Fibroblast of skin of right quadriceps (primary cell): ENCODE measurements around the gene PPM1M.

ENCODE experiments used
- DNase-seq: peaks from one replicate; pipeline ENCODE4 v3.0.0-alpha.2; 2013

The PPM1M gene, protein sequence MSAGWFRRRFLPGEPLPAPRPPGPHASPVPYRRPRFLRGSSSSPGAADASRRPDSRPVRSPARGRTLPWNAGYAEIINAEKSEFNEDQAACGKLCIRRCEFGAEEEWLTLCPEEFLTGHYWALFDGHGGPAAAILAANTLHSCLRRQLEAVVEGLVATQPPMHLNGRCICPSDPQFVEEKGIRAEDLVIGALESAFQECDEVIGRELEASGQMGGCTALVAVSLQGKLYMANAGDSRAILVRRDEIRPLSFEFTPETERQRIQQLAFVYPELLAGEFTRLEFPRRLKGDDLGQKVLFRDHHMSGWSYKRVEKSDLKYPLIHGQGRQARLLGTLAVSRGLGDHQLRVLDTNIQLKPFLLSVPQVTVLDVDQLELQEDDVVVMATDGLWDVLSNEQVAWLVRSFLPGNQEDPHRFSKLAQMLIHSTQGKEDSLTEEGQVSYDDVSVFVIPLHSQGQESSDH

DNA sequence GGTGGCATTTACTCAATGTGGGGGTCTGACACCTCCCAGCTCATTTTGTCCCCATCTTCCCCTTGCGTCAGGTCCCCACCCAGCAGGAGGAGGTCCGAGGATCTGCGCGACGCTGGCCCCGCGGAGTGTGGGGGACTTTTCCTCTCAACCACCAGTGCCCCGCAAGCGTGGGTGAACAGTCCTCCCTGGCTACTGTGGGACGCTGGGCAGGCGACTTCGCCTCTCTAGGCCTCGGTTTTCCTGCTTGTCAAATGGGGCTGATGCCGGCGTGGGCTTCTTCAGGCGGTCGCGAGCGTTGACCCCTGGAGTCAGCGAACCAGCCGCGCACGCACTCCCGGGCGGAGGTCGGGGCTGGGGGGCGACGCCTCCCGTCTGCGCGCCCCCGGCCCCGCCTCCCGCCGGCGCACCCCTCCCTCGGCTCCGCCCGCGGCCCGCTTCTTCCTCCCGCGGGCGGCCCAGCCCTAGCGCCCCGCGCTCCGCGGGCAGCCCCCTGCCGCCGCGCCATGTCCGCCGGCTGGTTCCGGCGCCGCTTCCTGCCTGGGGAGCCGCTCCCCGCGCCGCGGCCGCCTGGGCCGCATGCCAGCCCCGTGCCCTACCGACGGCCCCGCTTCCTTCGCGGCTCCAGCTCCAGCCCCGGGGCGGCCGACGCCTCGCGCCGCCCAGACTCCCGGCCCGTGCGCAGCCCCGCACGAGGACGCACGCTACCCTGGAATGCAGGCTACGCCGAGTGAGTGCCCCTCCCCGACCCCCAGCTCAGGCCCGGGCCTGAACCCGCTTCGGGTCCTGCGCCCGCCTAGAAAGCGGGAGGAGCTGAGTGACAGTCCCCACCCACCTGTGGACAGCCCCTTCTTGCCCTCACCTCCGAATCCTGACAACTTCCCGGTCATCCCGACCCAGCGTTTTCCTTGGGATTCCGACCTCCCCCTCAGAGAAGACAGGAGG is at the start of gene PPM1M:
TSS of gene PPM1M (plus strand) at position 438 of the 942 bp plus-strand sequence. CDS start at position 504, 66 bp downstream.
- peak; percentile 58 for DNase-seq

DNA sequence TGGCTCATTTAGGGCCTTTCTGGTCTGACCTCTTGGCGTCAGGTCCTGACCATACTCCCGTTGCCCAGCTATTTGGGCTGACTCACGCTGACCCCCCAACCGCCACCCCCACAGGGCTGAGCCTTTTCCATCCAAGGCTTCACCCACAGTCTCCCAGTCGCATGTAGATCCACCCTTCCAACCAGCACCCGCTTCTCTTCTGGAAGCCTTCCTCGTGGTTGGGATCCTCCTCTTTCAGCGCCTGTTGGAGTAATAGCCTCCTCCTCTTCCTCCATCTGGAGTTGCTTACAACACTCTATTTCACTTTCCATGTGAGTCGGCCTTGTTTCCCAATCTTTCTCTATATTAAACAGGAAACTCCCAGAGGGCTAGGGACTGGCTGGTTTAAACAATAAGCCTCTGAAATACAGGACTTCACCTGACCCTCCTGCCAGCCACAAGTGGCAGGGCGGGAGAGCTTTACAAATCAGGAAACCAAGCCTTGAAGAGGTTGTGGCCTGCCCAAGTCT is 49.7 kb upstream of the PPM1M start:
- DNase-seq, result peak; percentile 30

DNA sequence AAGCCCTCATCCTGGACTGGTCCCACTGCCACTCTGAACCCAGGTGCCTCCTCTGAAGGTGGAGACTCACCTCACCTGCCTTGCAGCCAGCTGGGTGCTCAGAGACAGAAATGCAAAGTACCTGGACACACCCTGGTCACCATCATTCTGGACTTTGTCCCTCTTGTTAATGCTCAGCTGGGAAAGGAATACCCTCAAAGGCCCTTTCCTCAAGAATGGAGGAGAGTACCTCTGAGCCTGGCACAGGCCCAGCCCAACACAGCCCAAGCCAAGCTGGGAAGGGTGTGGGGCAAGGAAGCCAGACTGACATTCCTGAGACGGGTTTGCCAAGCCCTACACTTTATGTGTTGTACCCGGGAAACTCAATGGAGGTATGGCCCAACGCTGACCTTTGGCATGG is 48.6 kb upstream of the PPM1M start:
- no peak for DNase-seq

DNA sequence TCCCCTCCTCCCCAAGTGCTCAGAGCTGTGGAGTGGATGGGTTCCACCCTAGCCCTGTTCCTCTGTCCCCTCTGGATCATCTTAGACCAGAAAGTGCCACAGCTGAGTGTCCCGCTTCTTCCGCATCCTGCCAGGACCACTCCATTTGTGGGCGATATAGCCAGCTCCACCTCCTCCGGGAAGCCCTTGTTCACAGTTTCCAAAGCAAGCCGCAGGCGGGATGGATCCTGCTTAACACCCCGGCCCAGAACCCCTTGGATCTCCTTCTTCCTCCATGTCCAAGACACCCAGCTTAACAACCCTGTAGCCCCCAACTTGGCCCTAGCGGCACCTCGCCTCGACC is 48.1 kb upstream of the PPM1M start:
- no peak for DNase-seq

DNA sequence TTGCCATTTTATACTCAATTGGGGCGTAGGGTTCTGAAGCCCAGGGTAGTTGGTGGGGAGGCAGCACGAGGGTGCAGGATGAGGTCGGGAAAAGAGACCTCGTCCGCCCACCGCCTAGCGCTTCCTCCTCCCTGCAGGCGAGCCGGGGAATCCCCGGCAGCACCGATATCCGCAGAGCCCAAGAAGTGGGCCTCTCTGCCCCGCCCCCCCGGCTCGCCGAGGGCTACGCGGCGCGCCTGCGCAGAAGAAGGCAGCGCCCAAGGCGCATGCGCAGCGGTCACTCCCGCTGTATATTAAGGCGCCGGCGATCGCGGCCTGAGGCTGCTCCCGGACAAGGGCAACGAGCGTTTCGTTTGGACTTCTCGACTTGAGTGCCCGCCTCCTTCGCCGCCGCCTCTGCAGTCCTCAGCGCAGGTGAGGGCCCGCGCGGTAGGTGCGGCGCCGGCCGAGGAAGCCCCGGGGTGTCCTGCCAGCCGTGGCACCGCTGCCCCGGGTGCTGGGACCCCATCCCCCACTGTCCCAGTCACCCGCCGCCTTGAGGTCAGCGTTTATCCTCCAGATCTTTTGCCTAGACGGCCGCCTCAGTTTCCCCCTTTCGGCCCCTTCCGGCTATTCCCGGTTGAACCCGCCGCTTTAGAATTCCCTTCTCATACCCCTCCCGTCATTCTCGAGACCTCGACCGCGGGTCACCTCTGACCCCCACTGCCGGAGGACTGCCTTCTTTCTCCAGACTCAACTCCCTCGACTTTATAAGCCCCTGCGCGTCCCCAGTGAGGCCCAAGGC is 47.5 kb upstream of the PPM1M start, which contains the start of gene ALAS1:
TSS of gene ALAS1 (plus strand) at position 319 of the 784 bp plus-strand sequence. CDS start 1,082 bp downstream, outside the sequence.
- DNase-seq, result peak; percentile 87

DNA sequence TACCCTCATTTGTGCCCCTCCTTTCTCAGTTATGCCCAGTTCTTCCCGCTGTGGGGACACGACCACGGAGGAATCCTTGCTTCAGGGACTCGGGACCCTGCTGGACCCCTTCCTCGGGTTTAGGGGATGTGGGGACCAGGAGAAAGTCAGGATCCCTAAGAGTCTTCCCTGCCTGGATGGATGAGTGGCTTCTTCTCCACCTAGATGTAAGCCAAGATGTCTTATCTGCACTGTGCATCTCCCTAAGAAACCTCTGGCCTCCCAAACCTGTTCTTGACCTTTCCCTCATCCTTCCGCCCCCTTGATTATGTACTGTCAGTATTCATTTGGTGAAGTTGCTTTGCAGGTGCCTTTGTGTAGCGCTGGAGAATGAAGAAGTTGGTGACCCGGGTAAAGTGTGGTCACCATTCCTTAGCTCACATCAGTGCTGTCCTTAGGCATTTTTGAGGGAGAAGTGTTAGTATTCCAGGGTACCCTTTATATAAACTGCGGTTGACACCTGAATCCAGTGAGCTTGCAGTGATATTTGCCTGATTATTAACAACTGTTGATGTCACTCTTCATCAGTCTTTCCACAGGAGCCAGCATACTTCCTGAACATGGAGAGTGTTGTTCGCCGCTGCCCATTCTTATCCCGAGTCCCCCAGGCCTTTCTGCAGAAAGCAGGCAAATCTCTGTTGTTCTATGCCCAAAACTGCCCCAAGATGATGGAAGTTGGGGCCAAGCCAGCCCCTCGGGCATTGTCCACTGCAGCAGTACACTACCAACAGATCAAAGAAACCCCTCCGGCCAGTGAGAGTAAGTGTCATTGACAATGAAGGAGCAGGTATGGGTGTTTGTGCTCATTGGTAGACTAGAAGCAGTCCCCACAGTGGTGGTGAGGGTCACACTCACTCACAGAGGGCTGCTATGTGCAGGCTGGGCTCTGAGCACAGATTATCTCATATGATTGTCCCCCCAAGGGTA is 46.6 kb upstream of the PPM1M start:
- DNase-seq, result no peak

DNA sequence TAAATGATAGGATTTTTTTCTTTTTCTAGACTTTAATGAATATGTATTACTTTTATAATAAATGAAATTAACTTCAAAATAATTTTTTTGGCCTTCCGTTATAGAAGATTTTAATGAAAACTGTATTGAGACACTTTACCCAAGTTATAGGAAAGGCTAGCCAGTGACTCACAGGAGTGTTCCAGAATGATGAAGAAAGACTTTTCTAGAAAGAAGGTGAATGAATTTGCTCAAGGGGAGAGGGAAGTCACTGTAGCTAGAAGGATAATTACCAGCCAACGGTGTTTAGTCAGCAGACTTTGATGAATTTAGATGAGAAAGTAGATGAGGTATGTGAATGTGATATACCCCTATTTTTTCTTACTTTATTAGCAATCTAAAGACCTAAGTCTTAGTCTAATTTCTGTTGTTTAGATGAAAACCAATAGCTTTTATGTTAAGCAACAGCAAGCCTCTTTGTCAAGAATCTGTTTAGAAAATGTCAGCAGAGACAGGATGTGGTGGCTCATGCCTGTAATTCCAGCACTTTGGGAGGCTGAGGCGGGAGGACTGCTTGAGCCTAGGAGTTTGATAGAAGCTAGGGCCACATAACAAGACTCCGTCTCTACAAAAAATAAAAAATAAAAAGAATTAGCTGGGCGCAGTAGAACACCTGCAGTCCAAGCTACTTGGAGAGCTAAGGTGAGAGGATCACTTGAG is 44.4 kb upstream of the PPM1M start:
- DNase-seq, result no peak

DNA sequence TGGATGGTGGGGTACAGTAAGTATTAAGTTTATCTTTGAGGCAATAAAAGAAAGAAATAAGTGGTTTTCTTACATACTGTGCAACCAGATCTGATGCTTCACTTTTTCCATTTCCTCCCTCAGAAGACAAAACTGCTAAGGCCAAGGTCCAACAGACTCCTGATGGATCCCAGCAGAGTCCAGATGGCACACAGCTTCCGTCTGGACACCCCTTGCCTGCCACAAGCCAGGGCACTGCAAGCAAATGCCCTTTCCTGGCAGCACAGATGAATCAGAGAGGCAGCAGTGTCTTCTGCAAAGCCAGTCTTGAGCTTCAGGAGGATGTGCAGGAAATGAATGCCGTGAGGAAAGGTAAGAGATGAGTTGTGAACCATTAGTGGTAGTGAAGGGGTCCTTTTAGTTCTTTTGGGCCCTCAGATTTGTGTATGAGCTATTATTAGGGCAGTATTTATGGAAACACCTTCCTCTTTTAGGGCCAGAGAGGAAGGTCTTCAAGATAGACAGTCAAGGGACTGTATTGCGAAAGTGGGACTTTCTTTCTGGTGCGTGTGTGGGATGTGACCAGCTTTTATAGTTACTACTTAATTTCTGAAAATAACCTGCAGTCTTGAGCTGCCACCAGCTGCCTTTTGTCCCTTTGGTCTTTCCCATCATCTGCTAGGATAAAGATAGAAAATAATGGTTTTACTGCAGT is 43.0 kb upstream of the PPM1M start:
- no peak for DNase-seq

DNA sequence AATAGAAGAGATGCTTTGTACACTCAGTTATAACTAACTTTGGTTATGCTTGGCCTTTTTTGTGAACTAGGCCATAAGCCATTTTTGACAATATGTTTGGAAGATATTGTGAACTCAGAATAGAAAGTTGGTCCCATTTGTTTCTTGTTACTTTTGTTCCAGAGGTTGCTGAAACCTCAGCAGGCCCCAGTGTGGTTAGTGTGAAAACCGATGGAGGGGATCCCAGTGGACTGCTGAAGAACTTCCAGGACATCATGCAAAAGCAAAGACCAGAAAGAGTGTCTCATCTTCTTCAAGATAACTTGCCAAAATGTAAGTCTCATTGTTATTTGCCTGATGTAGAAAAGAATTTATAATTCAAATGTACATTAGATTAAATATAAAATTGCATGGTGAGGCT is 41.9 kb upstream of the PPM1M start:
- DNase-seq, result no peak

DNA sequence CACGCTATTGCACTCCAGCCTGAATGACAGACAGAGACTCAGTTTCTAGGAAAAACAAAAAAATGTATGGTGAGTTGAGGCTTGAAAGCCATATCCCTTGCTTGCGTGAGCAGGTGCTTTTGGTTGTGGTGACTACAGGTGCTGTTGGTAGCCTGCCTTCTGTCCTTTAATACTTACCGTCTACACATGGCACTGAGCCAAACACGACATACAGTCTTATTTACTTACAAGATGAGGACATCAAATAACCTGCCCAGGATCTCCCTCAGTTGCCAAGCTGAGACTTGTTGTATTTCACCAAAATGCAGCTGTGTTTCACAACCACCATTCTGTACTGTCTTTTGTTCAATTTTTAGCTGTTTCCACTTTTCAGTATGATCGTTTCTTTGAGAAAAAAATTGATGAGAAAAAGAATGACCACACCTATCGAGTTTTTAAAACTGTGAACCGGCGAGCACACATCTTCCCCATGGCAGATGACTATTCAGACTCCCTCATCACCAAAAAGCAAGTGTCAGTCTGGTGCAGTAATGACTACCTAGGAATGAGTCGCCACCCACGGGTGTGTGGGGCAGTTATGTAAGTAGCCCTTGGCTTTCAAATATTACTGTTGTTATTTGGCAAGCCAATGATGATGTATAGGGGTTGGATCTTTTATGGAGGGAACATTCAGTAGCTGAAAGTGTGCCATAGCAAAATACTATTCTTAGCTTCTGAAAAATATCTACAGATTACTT is 41.1 kb upstream of the PPM1M start:
- DNase-seq, result no peak

DNA sequence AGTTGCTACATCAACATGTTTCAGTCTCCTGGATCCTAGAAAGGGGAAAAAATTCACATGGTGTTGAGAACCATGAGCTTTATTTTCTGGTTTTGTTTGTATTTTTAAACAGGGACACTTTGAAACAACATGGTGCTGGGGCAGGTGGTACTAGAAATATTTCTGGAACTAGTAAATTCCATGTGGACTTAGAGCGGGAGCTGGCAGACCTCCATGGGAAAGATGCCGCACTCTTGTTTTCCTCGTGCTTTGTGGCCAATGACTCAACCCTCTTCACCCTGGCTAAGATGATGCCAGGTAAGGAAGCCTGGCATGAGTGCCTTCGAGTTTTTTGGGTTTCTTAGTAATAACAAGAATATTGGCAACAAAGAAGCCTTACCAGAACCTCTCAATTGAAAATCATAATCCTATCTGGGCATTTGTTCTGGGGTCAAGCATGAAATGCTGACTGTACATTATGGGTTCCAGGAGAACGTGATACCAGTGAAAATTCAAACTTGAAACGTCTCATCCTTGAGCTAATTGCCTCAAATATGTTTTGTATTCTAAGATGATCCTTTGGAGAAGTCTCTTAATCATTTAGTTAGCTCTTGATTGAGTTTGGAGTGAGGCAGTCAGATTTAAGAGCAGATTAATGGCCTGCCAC is 39.7 kb upstream of the PPM1M start:
- DNase-seq, result no peak

DNA sequence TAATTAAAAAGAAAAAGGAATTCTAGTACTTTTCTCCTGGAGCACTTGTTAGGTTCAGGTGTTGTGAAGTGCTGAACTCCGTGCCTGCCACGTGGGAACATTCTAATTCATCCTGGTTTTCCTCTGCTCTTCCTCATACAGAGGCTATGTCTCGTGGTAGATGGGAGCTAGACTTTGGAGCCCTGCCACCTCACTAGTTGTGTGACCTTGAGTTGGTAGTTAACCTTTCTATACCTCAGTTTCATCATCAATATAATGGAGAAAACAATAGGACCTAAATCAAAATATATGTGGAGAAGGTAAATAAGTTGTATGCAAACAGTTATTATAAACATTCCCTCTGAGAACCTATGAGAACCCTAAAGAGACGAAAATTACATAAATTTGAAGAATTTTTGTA is 37.0 kb upstream of the PPM1M start:
- no peak for DNase-seq

DNA sequence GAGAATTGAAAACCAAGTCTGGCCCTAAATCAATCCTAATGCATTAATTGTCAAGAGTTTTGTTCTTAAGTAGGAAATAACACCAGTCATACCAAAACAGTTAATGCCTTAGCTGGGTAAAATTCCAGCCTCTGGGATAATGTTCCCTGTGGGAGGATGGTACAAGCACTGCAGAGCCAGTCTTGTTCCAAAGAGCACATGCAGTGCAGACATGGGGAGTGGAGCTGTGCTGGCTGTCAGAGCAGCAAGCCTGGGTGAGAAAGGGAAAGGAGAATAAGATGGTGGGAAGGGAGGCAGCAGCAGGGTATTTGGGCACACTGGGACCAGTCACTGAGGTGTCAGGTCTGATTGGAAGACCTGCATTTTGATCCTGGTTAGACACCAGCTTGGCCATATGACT is 35.5 kb upstream of the PPM1M start:
- DNase-seq, result no peak

DNA sequence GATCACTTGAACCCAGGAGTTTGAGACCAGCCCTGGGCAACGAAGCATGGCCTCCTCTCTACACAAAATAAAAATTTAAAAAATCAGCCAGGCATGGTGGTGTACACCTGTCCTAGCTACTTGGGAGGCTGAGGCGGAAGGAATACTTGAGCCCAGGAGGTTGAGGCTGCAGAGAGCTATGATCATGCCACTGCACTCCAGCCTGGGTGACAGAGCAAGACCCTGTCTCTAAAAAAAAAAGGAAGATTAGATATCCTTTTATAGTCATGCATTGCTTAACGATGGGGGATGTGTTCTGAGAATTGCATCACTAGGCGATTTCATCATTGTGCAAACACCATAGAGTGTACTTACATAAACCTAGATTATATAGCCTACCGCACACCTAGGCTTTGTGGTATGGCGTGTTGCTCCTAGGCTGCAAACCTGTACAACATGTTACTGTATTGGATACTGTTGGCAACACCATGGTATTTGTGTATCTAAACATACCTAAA is 35.0 kb upstream of the PPM1M start:
- peak; percentile 52 for DNase-seq

DNA sequence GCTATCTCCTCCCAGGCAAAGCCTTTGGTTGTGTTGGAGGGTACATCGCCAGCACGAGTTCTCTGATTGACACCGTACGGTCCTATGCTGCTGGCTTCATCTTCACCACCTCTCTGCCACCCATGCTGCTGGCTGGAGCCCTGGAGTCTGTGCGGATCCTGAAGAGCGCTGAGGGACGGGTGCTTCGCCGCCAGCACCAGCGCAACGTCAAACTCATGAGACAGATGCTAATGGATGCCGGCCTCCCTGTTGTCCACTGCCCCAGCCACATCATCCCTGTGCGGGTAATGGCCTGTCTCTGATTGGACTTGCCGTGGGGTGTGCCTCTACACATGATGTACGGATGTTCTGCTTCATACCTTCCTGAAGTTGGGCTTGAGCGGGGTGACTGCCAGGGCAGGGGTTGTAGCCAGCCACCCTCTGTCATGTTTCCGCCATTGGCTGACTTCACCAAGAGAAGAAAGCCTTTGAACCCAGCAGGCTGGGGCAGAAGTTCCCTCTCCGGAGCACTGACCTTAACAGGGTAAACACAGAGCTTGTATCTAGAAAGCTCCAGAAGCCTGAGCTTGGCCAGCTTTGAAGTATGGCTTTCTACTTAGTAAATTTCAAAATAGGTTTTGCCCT is 34.2 kb upstream of the PPM1M start:
- DNase-seq, result no peak

DNA sequence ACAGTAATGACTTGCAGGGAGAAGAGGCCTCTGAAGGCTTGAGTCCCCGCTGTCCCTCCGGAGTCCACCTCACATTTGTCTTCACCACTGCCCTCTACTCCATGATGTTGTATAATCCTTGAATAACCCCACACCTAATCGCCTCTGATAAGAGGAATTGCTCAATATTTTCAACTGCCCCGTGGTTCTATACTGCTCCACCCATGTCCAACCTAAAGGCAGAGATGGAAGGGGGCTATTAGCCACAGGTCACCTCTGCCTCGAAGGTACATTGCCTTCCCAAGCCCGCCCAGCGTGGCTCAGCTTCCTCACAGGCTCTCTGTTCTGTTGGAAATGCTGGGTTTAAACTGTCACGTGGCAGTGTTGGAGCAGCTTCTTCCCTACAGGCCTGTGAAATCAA is 32.6 kb upstream of the PPM1M start:
- DNase-seq, result no peak

DNA sequence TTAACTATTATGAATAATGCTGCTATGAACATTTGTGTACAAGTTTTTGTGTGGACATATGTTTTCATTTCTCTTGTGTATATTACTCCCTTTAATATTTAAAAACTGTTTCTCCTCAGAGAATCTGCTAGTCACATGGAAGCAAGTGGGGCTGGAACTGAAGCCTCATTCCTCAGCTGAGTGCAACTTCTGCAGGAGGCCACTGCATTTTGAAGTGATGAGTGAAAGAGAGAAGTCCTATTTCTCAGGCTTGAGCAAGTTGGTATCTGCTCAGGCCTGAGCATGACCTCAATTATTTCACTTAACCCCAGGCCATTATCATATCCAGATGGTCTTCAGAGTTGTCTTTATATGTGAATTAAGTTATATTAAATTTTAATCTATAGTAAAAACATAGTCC is 31.7 kb upstream of the PPM1M start:
- DNase-seq, result no peak

DNA sequence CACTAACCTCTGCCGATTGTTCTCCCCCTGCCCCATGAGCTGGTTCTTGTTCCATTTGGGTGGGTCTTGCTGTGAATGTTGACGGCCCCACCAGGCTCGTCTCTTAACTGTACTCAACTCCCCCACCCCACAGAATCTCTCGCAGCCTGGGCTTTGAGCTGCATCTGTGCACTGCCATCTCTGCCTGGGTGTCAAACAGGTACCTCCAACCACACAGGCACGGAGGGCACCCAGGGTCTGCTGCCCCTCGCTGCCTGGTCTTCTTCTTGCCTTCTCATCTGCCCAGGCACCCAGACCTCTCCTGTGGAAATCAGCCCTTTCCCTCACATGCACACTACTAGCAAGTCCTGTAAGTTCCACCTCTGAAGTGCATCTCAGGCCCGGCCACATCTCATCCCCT is 30.2 kb upstream of the PPM1M start:
- no peak for DNase-seq
